K562 (cell line): ENCODE results near the gene SLC35G2. TPM values are rescaled to one million over a fixed set of nuclear protein-coding genes. Genes with fewer than 3 reads are reported as not detected.
A peak's percentile ranks its signal among the peaks of the same experiment; 100 is the strongest.

Experiments used
- ATAC-seq: fragments of 200-7000 bp; cut with Tn5 transposase; 3 replicates; pipeline ENCODE4 v1.9.1; 2020; ENCODE audit warnings: moderate library complexity
- BruUV-seq: library from RNA; stranded (reverse); fragments of 400-500 nt; replicated peaks from 2 replicates; lab custom pipeline; 2021; lab: Mats Ljungman, UMichigan
- CTCF ChIA-PET: fragments of 300-600 bp; formaldehyde crosslinking; extraction: SDS; loops from one replicate; lab custom pipeline; 2021; ENCODE audit warnings: low intra/inter-chr PET ratio; lab: Yijun Ruan, JAX
- POLR2A ChIA-PET: fragments of 300-600, 350-650 bp; sonication (Branson Sonifier 250); formaldehyde crosslinking; extraction: SDS; loops from one replicate; lab custom pipeline; 2021; ENCODE audit warnings: antibody characterized with exemption, inconsistent platforms; lab: Yijun Ruan, JAX
- DNase-seq, 4 experiments: peaks; one replicate each; pipeline versions ENCODE4 v3.0.0 to v3.0.0-alpha.2; 2011 to 2018; ENCODE audit warnings: low spot score in 3 of 4, mixed read lengths in 3 of 4; ENCODE audit errors: extremely low read depth in 1 of 4
- FAIRE-seq: peaks from 2 replicates; lab custom pipeline; 2011; peaks lifted over from hg19 to GRCh38; lab: Jason Lieb, UNC
- H2AFZ ChIP-seq: 2 replicates; pipeline ENCODE4 v1.6.0; 2011; ENCODE audit warnings: low read depth, low read length, control low read depth, inconsistent platforms
- H3K27ac ChIP-seq: fragments of 200-600 bp; 3 replicates; pipeline ENCODE4 v1.8.0; 2011; ENCODE audit warnings: low read depth, mild to moderate bottlenecking, control low read depth, inconsistent platforms, low read length, moderate library complexity, mixed read lengths; ENCODE audit errors: extremely low read depth
- H3K27me3 ChIP-seq, 2 experiments: fragments of 300-600 bp in 1 of 2; 2 replicates in 1 of 2; 3 replicates in 1 of 2; pipeline versions ENCODE4 v1.6.0 to v1.8.0; 2011; ENCODE audit warnings: inconsistent platforms in 2 of 2, low read length in 2 of 2, mild to moderate bottlenecking in 1 of 2, mixed read lengths in 1 of 2, moderate library complexity in 1 of 2; ENCODE audit not compliant: control insufficient read depth in 2 of 2, insufficient read depth in 2 of 2
- H3K36me3 ChIP-seq: fragments of 300-600 bp; 3 replicates; pipeline ENCODE4 v1.8.0; 2011; ENCODE audit warnings: mild to moderate bottlenecking, low read length, inconsistent platforms; ENCODE audit not compliant: control insufficient read depth, insufficient read depth
- H3K4me1 ChIP-seq, 2 experiments: fragments of 200-600 bp in 1 of 2; replicated peaks in 1 of 2; 2 replicates in 1 of 2; 3 replicates in 1 of 2; pipeline versions ENCODE4 v1.5.1 to v1.8.0; 2011; ENCODE audit warnings: inconsistent platforms in 2 of 2, low read length in 2 of 2, mild to moderate bottlenecking in 1 of 2, mixed read lengths in 1 of 2, moderate library complexity in 1 of 2; ENCODE audit not compliant: control insufficient read depth in 2 of 2, insufficient read depth in 2 of 2
- H3K4me2 ChIP-seq: 2 replicates; pipeline ENCODE4 v1.6.1; 2011; ENCODE audit warnings: low read length, control low read depth, inconsistent platforms, mixed read lengths; ENCODE audit not compliant: insufficient read depth
- H3K4me3 ChIP-seq: fragments of 200-600 bp; sonication (generic), shearing (Covaris generic); 2 replicates; pipeline ENCODE4 v1.5.1; 2016; ENCODE audit warnings: control low read depth, inconsistent platforms
- H3K79me2 ChIP-seq: fragments of 200-600 bp; 3 replicates; pipeline ENCODE4 v1.8.0; 2011; ENCODE audit warnings: low read length, inconsistent platforms; ENCODE audit not compliant: control insufficient read depth, insufficient read depth
- H3K9ac ChIP-seq, 2 experiments: 2 replicates each; pipeline versions ENCODE4 v1.6.0 to v1.6.1; 2011; ENCODE audit warnings: low read depth in 2 of 2, low read length in 2 of 2, control low read depth in 1 of 2, inconsistent platforms in 1 of 2, mild to moderate bottlenecking in 1 of 2, mixed read lengths in 1 of 2; ENCODE audit not compliant: insufficient read depth in 1 of 2
- H3K9me1 ChIP-seq: one replicate; pipeline ENCODE4 v1.6.0; 2011; ENCODE audit warnings: inconsistent platforms, mild to moderate bottlenecking, low read length, moderate library complexity; ENCODE audit not compliant: control insufficient read depth, insufficient read depth
- H3K9me3 ChIP-seq: replicated peaks from 2 replicates; pipeline ENCODE4 v1.5.1; 2011; ENCODE audit warnings: low read depth, low read length, inconsistent platforms; ENCODE audit not compliant: control insufficient read depth, insufficient read depth
- H4K20me1 ChIP-seq: replicated peaks from 2 replicates; pipeline ENCODE4 v1.6.1; 2011; ENCODE audit warnings: low read length, inconsistent platforms, mixed read lengths; ENCODE audit not compliant: control insufficient read depth, insufficient read depth
- CEBPG ChIP-seq, 3 experiments: fragments of 200-800 bp in 1 of 3; sonication (Bioruptor generic) in 1 of 3; sonication (generic) in 1 of 3; formaldehyde crosslinking in 1 of 3; IDR thresholded peaks in 2 of 3; conservative IDR thresholded peaks in 1 of 3; 2 replicates each; pipeline versions ENCODE4 v1.6.1 to v1.8.0; 2016 to 2022; ENCODE audit warnings: missing compliant biosample characterization in 2 of 3, missing genetic modification characterization in 2 of 3, mild to moderate bottlenecking in 1 of 3, missing genetic modification reagents in 1 of 3
- CXXC5 ChIP-seq: fragments of 250-450 bp; sonication (Bioruptor Pico); IDR thresholded peaks from 2 replicates; pipeline ENCODE4 v1.8.0; 2022; ENCODE audit warnings: inconsistent platforms, mild to moderate bottlenecking, moderate library complexity
- GABPA ChIP-seq: fragments of 200-800 bp; sonication (Bioruptor generic); conservative IDR thresholded peaks from 2 replicates; pipeline ENCODE4 v1.6.1; 2016; ENCODE audit warnings: low read depth, missing genetic modification characterization, missing compliant biosample characterization
- GATAD2B ChIP-seq: fragments of 450-650 bp; IDR thresholded peaks from 2 replicates; pipeline ENCODE4 v1.6.1; 2017; ENCODE audit warnings: mild to moderate bottlenecking, borderline replicate concordance
- MEIS2 ChIP-seq: fragments of 450-650 bp; IDR thresholded peaks from 2 replicates; pipeline ENCODE4 v1.6.1; 2014; ENCODE audit warnings: mild to moderate bottlenecking; ENCODE audit not compliant: partially characterized antibody
- MLLT1 ChIP-seq, 2 experiments: fragments of 450-650 bp; IDR thresholded peaks; 2 replicates each; pipeline ENCODE4 v1.6.1; 2016
- NFXL1 ChIP-seq: fragments of 450-650 bp; formaldehyde crosslinking; IDR thresholded peaks from 2 replicates; pipeline ENCODE4 v1.4.0; 2021; ENCODE audit warnings: mild to moderate bottlenecking
- SMARCA4 ChIP-seq: fragments of 450-650 bp; IDR thresholded peaks from 2 replicates; pipeline ENCODE4 v1.6.1; 2016
- STAT5B ChIP-seq: fragments of 250-450 bp; sonication (Bioruptor Pico); IDR thresholded peaks from 2 replicates; pipeline ENCODE4 v1.8.0; 2021; ENCODE audit warnings: mild to moderate bottlenecking, inconsistent platforms
- ZKSCAN8 ChIP-seq: fragments of 200-800 bp; sonication (Bioruptor generic); IDR thresholded peaks from 2 replicates; pipeline ENCODE4 v1.6.1; 2016; ENCODE audit warnings: missing genetic modification characterization, missing compliant biosample characterization
- ZNF584 ChIP-seq: fragments of 200-800 bp; sonication (Bioruptor generic); IDR thresholded peaks from 2 replicates; pipeline ENCODE4 v1.6.1; 2016; ENCODE audit warnings: low read depth, mild to moderate bottlenecking, missing genetic modification characterization, missing compliant biosample characterization
- ZNF696 ChIP-seq: fragments of 250-450 bp; sonication (Bioruptor Pico); conservative IDR thresholded peaks from 2 replicates; pipeline ENCODE4 v1.4.0; 2020; ENCODE audit warnings: mild to moderate bottlenecking, moderate library complexity
- WGBS: fragments of 100-300 bp; shearing (Covaris generic); methylation state at CpG from one replicate; pipeline ENCODE4 v1.1.6; 2016; ENCODE audit warnings: low coverage, mixed read lengths; ENCODE audit not compliant: insufficient coverage; ENCODE audit errors: missing lambda C conversion rate; 5-methylcytosine and 5-hydroxymethylcytosine counted together
- in situ Hi-C: fragments of 300-500 bp; cut with MboI; formaldehyde crosslinking; loops from 4 replicates; pipeline ENCODE4 v1.15.0; 2018; ENCODE audit warnings: inconsistent platforms, mixed read lengths
- intact Hi-C: fragments of 100-400 bp; cut with micrococcal nuclease; formaldehyde crosslinking; loops from 2 replicates; pipeline ENCODE4 v1.14.2; 2022
- polyA plus RNA-seq, 8 experiments: library from polyadenylated mRNA; depleted of rRNA in 4 of 8; stranded (reverse) in 5 of 8; unstranded in 3 of 8; fragments of >200 nt; fragmentation: Nextera tagmentation in 2 of 8; fragmentation: Illumina TruSeq in 1 of 8; extraction: Ambion mirVana in 2 of 8; extraction: Trizol in 1 of 8; gene quantifications; 2 replicates each; pipeline versions ENCODE4 v1.2.1 to v1.2.3, GENCODE V29; 2011 to 2014; ENCODE audit warnings: inconsistent platforms in 1 of 8, missing spikeins in 1 of 8
- total RNA-seq, 7 experiments: library from RNA; depleted of rRNA in 6 of 7; stranded (reverse); fragments of >200 nt in 6 of 7; fragmentation: Illumina TruSeq in 2 of 7; extraction: Trizol in 2 of 7; gene quantifications; 2 replicates each; pipeline versions ENCODE4 v1.2.1 to v1.2.3, GENCODE V29; 2011 to 2021; ENCODE audit warnings: low replicate concordance in 1 of 7
- TF ChIP-seq, protein P1 (sequence below): sonication (generic); formaldehyde crosslinking; IDR thresholded peaks from 2 replicates; pipeline ENCODE4 v1.8.0; 2022; ENCODE audit warnings: missing genetic modification reagents, mild to moderate bottlenecking, borderline replicate concordance
- TF ChIP-seq, protein P2 (sequence below), 2 experiments: fragments of 450-650 bp; conservative IDR thresholded peaks; 2 replicates each; pipeline ENCODE4 v1.6.1; 2017; ENCODE audit warnings: mild to moderate bottlenecking in 2 of 2, moderate library complexity in 2 of 2
- TF ChIP-seq, protein P3 (sequence below): fragments of 450-650 bp; formaldehyde crosslinking; IDR thresholded peaks from 2 replicates; pipeline ENCODE4 v1.4.0; 2020; ENCODE audit warnings: mild to moderate bottlenecking, moderate library complexity

Gene SLC35G2
- total and polyA plus RNA-seq, 9 of the 15 experiments (the other 6 are each of a cell fraction or from before 2014, with no cell fraction given) = 2.6 to 5.9 (median 3.2) TPM

DNA sequence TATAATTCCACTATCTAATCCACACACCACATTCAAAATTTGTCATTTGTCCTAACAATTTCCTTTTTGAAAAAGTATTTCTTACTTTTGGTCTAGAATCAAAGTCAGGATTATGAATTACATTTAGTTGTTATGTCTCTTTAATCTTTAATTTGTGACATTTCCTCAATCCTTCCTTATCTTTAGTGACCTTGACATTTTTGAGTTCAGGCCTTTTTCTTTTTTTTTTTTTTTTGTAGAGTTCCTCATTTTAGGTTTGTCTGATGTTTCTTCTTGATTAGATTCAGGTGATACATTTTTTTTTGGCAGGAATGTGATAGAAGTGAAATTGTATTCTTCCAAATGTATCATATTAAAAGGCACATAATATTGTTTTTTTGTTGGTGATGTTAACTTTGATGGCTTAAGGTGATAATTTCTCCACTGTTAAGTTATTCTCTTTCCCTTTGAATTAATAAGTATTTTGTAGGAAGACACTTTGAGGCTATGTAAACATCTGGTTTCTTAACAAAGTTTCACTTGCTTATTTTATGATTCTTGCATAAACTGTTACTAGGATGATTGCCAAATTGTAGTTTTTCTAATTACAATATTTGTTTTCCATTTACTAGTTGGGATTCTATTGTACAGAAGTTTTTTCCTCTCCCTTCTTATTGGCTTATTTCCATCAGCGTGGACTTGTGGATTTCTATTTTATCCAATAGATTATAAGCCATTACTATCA is 16.3 kb downstream of the SLC35G2 start:
- Histone ChIP-seq H4K20me1 (no peaks in the 10 kb centered on the region), H2AFZ (no peak overlapping the region), H3K4me1 (peaks cover 0 to 25% of the 10 kb centered on the region in 2 experiments; a peak in 4 of 5 replicates), H3K36me3 (peaks cover 7% of the 10 kb centered on the region; the same call in 1 of the 3 replicates), H3K27ac (no peak overlapping the region), H3K9me1 (no peaks in the 10 kb centered on the region), H3K9ac (no peak overlapping the region), H3K9me3 (no peaks in the 10 kb centered on the region), H3K4me3 (no peak overlapping the region), H3K27me3 (no peaks in the 10 kb centered on the region), H3K79me2 (no peaks in the 10 kb centered on the region; the same call in 2 of the 3 replicates), H3K4me2 (no peak overlapping the region)
- no TSS peak for BruUV-seq
- no peak for FAIRE-seq
- POLR2A ChIA-PET = no interaction called here
- DNase-seq = no peak
- CTCF ChIA-PET = no interaction called here
- 31% methylated on average over 1 of the region's 1 CpG for WGBS
- no peak for ATAC-seq
- intact Hi-C loops = no loop called here
- in situ Hi-C loops = no loop called here
- TF ChIP-seq CXXC5 = no peak
- TF ChIP-seq MLLT1 (IDR thresholded peaks at IDR 0.05) = no peak
- TF ChIP-seq GATAD2B = no peak
- TF ChIP-seq, protein P1, sequence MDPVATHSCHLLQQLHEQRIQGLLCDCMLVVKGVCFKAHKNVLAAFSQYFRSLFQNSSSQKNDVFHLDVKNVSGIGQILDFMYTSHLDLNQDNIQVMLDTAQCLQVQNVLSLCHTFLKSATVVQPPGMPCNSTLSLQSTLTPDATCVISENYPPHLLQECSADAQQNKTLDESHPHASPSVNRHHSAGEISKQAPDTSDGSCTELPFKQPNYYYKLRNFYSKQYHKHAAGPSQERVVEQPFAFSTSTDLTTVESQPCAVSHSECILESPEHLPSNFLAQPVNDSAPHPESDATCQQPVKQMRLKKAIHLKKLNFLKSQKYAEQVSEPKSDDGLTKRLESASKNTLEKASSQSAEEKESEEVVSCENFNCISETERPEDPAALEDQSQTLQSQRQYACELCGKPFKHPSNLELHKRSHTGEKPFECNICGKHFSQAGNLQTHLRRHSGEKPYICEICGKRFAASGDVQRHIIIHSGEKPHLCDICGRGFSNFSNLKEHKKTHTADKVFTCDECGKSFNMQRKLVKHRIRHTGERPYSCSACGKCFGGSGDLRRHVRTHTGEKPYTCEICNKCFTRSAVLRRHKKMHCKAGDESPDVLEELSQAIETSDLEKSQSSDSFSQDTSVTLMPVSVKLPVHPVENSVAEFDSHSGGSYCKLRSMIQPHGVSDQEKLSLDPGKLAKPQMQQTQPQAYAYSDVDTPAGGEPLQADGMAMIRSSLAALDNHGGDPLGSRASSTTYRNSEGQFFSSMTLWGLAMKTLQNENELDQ (CRISPR knock-in tag) = no peak
- TF ChIP-seq ZNF696 (CRISPR knock-in tag) = no peak
- TF ChIP-seq ZNF584 (CRISPR knock-in tag) = no peak
- TF ChIP-seq GABPA = no peak
- TF ChIP-seq MEIS2 = peak; percentile 11
- TF ChIP-seq, protein P2, sequence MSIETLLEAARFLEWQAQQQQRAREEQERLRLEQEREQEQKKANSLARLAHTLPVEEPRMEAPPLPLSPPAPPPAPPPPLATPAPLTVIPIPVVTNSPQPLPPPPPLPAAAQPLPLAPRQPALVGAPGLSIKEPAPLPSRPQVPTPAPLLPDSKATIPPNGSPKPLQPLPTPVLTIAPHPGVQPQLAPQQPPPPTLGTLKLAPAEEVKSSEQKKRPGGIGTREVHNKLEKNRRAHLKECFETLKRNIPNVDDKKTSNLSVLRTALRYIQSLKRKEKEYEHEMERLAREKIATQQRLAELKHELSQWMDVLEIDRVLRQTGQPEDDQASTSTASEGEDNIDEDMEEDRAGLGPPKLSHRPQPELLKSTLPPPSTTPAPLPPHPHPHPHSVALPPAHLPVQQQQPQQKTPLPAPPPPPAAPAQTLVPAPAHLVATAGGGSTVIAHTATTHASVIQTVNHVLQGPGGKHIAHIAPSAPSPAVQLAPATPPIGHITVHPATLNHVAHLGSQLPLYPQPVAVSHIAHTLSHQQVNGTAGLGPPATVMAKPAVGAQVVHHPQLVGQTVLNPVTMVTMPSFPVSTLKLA (conservative IDR thresholded peaks at IDR 0.05) = no peak
- TF ChIP-seq, protein P3, sequence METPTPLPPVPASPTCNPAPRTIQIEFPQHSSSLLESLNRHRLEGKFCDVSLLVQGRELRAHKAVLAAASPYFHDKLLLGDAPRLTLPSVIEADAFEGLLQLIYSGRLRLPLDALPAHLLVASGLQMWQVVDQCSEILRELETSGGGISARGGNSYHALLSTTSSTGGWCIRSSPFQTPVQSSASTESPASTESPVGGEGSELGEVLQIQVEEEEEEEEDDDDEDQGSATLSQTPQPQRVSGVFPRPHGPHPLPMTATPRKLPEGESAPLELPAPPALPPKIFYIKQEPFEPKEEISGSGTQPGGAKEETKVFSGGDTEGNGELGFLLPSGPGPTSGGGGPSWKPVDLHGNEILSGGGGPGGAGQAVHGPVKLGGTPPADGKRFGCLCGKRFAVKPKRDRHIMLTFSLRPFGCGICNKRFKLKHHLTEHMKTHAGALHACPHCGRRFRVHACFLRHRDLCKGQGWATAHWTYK (CRISPR knock-in tag) = no peak
- TF ChIP-seq CEBPG (CRISPR knock-in tag; IDR thresholded peaks at IDR 0.05) = no peak
- TF ChIP-seq CEBPG (tag; conservative IDR thresholded peaks at IDR 0.05 in 1 of 2, IDR thresholded peaks at IDR 0.05 in 1 of 2) = no peak
- no peak for TF ChIP-seq ZKSCAN8 (CRISPR knock-in tag)
- TF ChIP-seq STAT5B (CRISPR knock-in tag) = no peak
- no peak for TF ChIP-seq NFXL1 (CRISPR knock-in tag)
- TF ChIP-seq SMARCA4 = 0 out of 2 replicates have a peak, but pooled peaks have one; percentile 41
